HFFc6 (cell line): ENCODE results near the gene ZNF644. TPM values are rescaled to one million over a fixed set of nuclear protein-coding genes. Genes with fewer than 3 reads are reported as not detected.
"Not testable (repeated sequence)": the region's sequence is repeated elsewhere in the genome, so short reads cannot be mapped to it uniquely, and the experiment has no call there.

Source experiments
- DNase-seq: peaks from one replicate; pipeline ENCODE4 v3.0.0-alpha.2; 2018
- H3K27ac Mint-ChIP-seq: 2 replicates; pipeline ENCODE4 v1.8.0; 2020; ENCODE audit warnings: mild to moderate bottlenecking, mixed read lengths
- H3K27me3 Mint-ChIP-seq: 2 replicates; pipeline ENCODE4 v1.8.0; 2021; ENCODE audit warnings: mild to moderate bottlenecking, moderate library complexity, mixed read lengths; ENCODE audit not compliant: insufficient read depth
- H3K36me3 Mint-ChIP-seq: 2 replicates; pipeline ENCODE4 v1.8.0; 2021; ENCODE audit warnings: low read depth, mixed read lengths
- H3K4me1 Mint-ChIP-seq: 2 replicates; pipeline ENCODE4 v1.8.0; 2020; ENCODE audit warnings: low read depth, mixed read lengths
- H3K4me3 Mint-ChIP-seq: 2 replicates; pipeline ENCODE4 v1.8.0; 2020; ENCODE audit warnings: mild to moderate bottlenecking, moderate library complexity, mixed read lengths
- H3K9me3 Mint-ChIP-seq: 2 replicates; pipeline ENCODE4 v1.8.0; 2020; ENCODE audit warnings: mild to moderate bottlenecking, mixed read lengths
- total RNA-seq, 6 experiments: library from RNA; stranded (reverse); fragmentation: NEBNext Ultra II Directional; extraction: Animal tissue kit (Norgen Biotek cat#: 25700); gene quantifications; 2 replicates in 1 of 6; 3 replicates in 5 of 6; pipeline ENCODE4 v1.2.3, GENCODE V29; 2021
- TF ChIP-seq, protein P1 (sequence below): fragments of 200-600 bp; sonication (generic); IDR thresholded peaks from 2 replicates; pipeline ENCODE4 v1.5.0; 2021; ENCODE audit warnings: antibody characterized with exemption, mild to moderate bottlenecking

The ZNF644 gene
- total RNA-seq, 6 experiments from 2014 or later: 27.3 to 33.2 (median 30.9) TPM

DNA sequence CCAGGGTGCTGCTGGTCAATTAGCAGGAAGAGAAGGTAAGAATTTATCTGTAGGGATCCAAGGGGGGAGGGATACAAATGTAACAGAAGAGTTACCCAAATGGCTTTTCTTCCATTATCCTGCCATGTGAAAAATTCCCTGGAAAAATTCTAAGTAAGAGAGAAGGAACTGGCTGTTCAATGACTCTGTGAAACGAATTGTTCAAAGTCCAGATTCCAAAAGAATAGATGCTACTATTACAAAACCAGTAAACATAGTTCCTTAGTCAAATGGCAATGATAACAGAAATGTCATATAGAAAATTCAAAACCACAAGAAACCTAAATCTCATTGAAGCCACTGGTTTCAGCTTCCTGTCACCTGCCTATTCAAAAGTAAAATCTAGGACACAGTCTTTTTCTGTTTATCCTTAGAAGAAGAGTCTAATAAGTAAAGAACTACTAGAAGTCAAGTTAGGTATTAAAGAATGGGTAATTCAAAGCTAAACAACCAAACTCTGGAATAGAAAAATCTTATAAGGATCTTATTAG is 102.6 kb downstream of the ZNF644 start:
- Mint-ChIP-seq H3K27ac (no peak overlapping the region), H3K4me1 (peaks cover 42% of the 10 kb centered on the region), H3K4me3 (no peak overlapping the region), H3K36me3 (peaks cover 16% of the 10 kb centered on the region), H3K27me3 (no peaks in the 10 kb centered on the region), H3K9me3 (no peaks in the 10 kb centered on the region)
- DNase-seq: no peak
- TF ChIP-seq, protein P1, sequence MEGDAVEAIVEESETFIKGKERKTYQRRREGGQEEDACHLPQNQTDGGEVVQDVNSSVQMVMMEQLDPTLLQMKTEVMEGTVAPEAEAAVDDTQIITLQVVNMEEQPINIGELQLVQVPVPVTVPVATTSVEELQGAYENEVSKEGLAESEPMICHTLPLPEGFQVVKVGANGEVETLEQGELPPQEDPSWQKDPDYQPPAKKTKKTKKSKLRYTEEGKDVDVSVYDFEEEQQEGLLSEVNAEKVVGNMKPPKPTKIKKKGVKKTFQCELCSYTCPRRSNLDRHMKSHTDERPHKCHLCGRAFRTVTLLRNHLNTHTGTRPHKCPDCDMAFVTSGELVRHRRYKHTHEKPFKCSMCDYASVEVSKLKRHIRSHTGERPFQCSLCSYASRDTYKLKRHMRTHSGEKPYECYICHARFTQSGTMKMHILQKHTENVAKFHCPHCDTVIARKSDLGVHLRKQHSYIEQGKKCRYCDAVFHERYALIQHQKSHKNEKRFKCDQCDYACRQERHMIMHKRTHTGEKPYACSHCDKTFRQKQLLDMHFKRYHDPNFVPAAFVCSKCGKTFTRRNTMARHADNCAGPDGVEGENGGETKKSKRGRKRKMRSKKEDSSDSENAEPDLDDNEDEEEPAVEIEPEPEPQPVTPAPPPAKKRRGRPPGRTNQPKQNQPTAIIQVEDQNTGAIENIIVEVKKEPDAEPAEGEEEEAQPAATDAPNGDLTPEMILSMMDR: no peak

DNA sequence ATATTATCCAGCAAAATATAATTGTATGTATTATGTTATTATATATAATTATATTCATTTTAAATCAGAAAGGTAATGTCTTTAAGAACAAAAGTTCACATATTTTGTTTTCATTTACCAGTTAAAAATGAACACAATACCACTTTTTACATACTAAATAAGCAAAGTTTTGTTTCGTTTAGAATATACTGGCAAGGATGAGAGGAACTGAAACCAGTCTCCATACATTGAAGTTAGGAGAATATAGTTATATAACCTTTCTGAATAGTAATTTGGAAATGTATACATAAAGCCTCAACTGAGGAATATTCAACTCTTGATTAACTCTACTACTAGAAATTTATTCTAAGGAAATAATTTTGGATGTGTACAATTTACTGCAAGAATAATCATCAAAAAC is 110.5 kb downstream of the ZNF644 start:
- Mint-ChIP-seq H3K9me3 (no peaks in the 10 kb centered on the region), H3K36me3 (peaks cover 11% of the 10 kb centered on the region), H3K4me1 (no peaks in the 10 kb centered on the region), H3K27ac (no peak overlapping the region), H3K4me3 (no peak overlapping the region), H3K27me3 (no peaks in the 10 kb centered on the region)
- no peak for DNase-seq
- TF ChIP-seq, protein P1: no peak

DNA sequence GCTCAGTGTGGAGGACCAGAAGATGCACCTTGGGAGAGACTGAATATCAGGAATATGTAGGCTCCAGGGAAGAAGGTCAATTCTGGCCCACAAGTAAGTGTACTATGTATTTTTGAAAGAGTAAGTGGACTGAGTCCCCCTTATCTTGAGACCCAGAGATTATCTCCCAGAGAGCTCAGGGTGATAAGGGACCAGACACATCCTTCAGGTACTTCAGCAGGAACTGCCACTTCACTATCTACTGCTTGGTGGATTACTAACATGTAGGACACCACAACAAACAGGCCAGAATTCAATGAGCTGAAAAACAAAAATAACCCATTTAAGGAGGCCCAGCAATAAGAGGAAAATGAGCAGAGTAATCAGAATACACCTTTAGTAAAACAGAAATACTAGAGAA is 119.2 kb downstream of the ZNF644 start:
- Mint-ChIP-seq H3K4me3 (no peak overlapping the region), H3K27ac (no peak overlapping the region), H3K36me3 (peaks cover 24% of the 10 kb centered on the region), H3K9me3 (no peaks in the 10 kb centered on the region), H3K4me1 (0 out of 2 replicates have a peak, but pooled peaks cover 5% of the 10 kb centered on the region), H3K27me3 (no peaks in the 10 kb centered on the region)
- no peak for DNase-seq
- TF ChIP-seq, protein P1: no peak

DNA sequence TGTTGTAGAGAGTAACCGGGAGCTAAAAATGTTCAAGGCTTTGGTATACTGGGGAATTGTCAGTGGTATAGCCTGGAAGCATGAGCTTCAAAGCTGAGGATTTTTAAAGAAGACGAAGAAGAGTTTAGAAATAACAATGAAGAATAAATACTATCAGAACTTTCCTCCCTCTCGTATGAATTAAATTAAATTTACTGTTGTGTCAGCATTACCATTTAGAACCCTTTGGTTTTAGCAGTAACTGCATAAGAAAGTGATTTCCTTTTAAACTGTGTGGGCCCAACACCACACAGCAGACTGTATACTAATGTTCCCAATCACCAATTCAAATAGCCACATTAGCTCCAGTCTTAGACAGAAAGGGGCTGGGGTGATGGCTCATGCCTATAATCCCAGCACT is 122.6 kb downstream of the ZNF644 start:
- Mint-ChIP-seq H3K9me3 (no peaks in the 10 kb centered on the region), H3K27me3 (no peaks in the 10 kb centered on the region), H3K27ac (no peak overlapping the region), H3K36me3 (peaks cover 45% of the 10 kb centered on the region), H3K4me1 (0 out of 2 replicates have a peak, but pooled peaks cover 5% of the 10 kb centered on the region), H3K4me3 (no peak overlapping the region)
- TF ChIP-seq, protein P1: no peak
- no peak for DNase-seq

DNA sequence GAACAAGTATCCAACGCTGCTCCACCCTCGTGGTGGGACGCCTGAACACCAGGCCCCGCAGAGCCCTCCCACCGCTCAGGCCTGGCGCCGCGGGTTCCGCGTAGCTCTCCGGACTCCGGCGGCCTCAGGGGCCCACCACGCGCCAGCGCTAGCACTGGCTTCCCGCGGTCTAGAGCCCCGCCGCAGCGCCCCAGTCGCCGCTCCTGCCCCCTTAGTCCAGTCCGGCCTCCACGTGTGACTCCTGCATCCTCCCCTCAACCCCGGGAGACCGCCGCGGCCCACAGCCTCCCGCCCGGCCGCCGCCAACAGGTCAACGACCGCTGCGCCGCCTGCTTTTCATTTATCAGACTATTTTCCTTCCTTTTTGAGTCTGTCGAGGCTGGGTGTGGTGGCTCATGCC is 128.2 kb downstream of the ZNF644 start:
- DNase-seq, H3K27ac Mint-ChIP-seq, H3K4me3 Mint-ChIP-seq, H3K9me3 Mint-ChIP-seq, H3K4me1 Mint-ChIP-seq, H3K27me3 Mint-ChIP-seq: not testable (repeated sequence)
- H3K36me3 Mint-ChIP-seq: peaks cover 34% of the 10 kb centered on the region

DNA sequence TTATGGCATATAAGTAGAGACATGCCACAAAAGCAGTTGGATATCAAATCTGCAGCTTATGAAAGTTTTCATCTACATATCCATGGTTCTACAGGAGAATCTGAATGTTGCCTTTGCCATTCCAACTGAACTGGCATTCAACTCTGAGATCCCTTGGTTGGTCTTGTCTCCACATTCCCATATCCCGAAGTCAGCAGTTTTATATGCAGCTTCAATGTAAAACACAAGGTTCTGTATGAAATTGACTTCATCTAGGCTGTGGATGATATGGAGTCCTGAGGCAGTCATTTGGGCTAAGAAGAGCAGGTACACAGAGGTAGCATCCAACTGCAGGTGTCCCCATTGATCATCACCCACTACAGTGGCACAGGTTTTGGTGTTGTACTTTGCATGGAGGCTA is 129.0 kb downstream of the ZNF644 start:
- H3K27me3 Mint-ChIP-seq, H3K27ac Mint-ChIP-seq, DNase-seq, H3K9me3 Mint-ChIP-seq, H3K4me1 Mint-ChIP-seq, H3K4me3 Mint-ChIP-seq: not testable (repeated sequence)
- peaks cover 34% of the 10 kb centered on the region for H3K36me3 Mint-ChIP-seq

DNA sequence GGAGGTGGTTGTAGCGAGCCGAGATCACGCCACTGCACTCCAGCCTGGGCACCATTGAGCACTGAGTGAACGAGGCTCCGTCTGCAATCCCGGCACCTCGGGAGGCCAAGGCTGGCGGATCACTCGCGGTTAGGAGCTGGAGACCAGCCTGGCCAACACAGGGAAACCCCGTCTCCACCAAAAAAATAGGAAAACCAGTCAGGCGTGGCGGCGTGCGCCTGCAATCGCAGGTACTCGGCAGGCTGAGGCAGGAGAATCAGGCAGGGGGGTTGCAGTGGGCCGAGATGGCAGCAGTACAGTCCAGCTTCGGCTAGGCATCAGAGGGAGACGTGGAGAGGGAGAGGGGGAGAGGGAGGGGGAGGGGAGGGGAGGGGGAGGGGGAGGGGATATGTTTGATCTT is 129.6 kb downstream of the ZNF644 start:
- H3K36me3 Mint-ChIP-seq: peaks cover 34% of the 10 kb centered on the region
- H3K27me3 Mint-ChIP-seq, H3K4me1 Mint-ChIP-seq, H3K4me3 Mint-ChIP-seq, H3K9me3 Mint-ChIP-seq, DNase-seq, H3K27ac Mint-ChIP-seq: not testable (repeated sequence)

DNA sequence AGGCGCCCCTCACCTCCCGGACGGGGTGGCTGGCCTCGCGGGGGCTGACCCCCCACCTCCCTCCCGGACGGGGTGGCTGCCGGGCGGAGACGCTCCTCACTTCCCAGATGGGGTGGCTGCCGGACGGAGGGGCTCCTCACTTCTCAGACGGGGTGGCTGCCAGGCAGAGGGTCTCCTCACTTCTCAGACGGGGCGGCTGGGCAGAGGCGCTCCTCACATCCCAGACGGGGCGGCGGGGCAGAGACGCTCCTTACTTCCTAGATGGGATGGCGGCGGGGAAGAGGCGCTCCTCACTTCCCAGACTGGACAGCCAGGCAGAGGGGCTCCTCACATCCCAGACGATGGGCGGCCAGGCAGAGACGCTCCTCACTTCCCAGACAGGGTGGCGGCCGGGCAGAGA is 130.1 kb downstream of the ZNF644 start:
- H3K27me3 Mint-ChIP-seq, H3K4me3 Mint-ChIP-seq, H3K4me1 Mint-ChIP-seq, DNase-seq, H3K9me3 Mint-ChIP-seq, H3K27ac Mint-ChIP-seq: not testable (repeated sequence)
- H3K36me3 Mint-ChIP-seq: peaks cover 34% of the 10 kb centered on the region
